Skeletal muscle cell (primary cell): Measurements from ENCODE around the gene STAC3.
"Not testable (repeated sequence)": the region's sequence is repeated elsewhere in the genome, so short reads cannot be mapped to it uniquely, and the experiment has no call there.

Experiments used
- DNase-seq: peaks from one replicate; pipeline ENCODE4 v3.0.0-alpha.2; 2010; ENCODE audit warnings: low read depth
- H3K4me3 ChIP-seq: 2 replicates; pipeline ENCODE4 v1.5.1; 2011; ENCODE audit warnings: low read depth, mild to moderate bottlenecking, control low read depth, low read length, moderate library complexity

STAC3 gene

GRCh38 chr12:57250956-57251355 is at the start of gene STAC3:
TSS of gene STAC3 (minus strand) at chr12:57251187. CDS start at chr12:57249636, 1,551 bp downstream.
- peak within 1 kb of the TSS; percentile 41 for H3K4me3 ChIP-seq

DNA sequence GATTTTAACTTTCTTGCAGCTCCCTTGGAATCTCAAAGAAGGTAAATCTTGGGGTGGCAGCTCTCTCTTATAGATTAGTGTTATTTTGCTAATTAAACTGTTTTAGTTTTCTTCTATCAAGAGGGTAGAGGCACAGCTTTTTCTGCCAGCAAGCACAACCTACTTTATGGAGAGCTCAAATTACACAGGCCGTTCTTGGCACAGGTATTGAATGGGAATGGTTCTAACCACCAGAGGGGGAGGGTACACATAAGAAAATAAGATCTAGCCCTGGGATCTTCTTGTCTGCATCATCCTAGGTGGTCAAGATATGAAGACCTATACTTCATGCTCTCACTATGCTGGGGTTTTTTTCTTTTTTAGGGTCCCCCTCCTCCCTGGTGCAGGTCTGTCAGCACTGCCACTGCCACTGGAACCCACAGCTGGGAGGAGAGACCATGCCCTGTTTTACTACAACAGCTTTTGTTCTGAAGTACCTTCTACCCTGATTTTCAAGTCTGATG is 48.6 kb upstream of the STAC3 start:
- DNase-seq, result no peak
- H3K4me3 ChIP-seq, result no peak overlapping the region

More at GRCh38 chr12:57250956-57251355, at the start of gene STAC3:
- DNase-seq, result no peak

- no peak for DNase-seq
- H3K4me3 ChIP-seq, result no peak overlapping the region
These were observed 45.3 kb upstream of the STAC3 start for GRCh38 chr12:57296291-57296690.

DNA sequence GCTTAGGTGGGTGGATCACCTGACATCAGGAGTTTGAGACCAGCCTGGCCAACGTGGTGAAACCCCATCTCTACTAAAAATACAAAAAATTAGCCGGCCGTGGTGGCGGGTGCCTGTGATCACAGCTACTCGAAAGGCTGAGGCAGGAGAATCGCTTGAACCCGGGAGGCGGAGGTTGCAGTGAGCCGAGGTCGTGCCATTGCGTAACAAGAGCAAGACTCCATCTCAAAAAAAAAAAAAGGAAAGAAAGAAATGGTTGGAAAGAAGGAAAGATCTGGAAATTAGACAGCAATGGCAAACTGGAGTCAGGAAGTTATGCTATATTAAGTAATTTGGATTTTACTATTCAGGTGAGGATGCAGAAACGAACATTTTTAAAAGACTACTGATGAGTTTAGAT is 31.1 kb upstream of the STAC3 start:
- H3K4me3 ChIP-seq, DNase-seq: not testable (repeated sequence)

DNA sequence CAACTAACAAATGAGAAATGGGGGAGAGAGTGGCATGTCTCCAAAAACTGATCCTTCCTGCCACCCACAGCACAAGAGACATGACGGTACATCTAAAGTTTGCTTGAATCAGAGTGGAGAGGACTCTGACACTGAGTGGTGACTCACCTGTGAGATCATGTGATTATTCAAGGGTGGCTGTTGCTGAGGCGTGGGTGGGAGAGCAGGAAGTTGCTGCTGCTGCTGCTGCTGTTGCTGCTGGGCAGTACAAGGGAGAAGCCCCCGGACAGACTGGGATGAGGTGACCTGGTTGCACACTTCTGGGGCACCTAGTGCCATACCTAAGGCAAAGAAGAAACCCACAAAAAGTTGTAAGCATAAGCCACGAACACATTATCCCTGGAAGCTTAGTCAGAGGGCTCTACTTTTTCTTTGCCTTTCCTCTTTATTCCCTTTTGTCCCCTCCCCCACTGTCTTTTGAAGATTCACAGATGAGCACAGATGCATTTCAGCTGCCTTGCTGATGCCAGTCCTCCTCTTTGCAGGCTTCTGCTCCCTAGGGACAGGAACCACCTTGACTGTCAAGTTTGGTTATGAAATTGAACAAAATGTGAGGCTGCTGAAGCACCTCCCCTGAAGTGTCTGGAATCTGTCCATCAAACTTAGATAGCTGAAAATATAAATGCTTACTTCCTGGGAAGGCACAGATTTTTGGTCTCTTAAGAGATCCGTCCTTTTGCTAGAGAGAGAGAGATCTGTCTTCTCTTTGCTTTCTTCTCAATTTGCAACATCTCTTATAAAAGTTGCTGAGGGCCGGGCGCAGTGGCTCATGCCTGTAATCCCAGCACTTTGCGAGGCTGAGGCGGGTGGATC is 29.4 kb upstream of the STAC3 start:
- peak; percentile 95 for DNase-seq
- H3K4me3 ChIP-seq, result peak overlapping the region; percentile 17

DNA sequence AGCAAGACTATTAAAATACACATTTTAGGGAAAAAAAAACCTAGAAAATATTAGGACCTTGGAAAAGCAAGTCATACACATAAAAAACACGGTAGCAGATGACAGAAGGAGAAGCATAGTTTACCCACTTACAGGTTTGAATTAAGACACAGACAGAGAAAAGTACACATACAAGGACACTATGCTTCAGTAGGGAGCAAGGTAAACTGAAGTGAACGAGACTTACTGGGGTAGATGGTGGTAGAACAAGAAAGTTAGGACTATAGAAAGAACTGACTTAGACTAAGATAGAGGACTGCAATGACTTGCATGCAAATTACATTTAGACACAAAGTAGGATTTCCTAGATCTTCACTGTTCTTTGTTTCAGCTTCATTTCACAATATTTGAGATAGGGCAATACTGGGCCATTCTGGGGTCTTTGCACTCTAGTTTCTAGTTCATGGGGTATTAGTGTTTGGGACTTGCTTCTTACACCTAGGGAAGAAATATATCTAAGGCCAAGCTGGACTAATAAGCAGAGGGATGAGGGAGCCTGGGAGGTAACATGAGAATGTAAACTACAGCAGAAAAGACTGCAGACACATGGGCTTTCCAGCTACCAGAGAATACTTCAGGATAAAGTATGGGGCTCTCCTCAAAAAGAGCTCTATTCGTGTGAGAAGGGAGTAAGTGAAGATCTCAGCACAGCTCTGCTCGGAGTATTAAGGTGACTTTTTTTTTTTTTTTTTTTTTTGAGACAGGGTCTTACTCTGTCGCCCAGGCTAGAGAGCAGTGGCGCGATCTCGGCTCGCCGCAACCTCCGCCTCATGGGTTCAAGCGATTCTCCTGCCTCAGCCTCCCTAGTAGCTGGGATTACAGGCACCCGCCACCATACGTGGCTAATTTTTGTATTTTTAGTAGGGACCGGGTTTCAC is 27.7 kb upstream of the STAC3 start:
- H3K4me3 ChIP-seq, result no peak overlapping the region
- DNase-seq, result no peak

- DNase-seq, result no peak
- H3K4me3 ChIP-seq, result no peak overlapping the region
These were observed 26.1 kb upstream of the STAC3 start for GRCh38 chr12:57276935-57277563.

GRCh38 chr12:57276233-57276632 is 25.2 kb upstream of the STAC3 start:
- not testable (repeated sequence) for DNase-seq, H3K4me3 ChIP-seq

- DNase-seq, result no peak
- no peak overlapping the region for H3K4me3 ChIP-seq
These were observed 22.5 kb upstream of the STAC3 start for GRCh38 chr12:57273516-57273915.

GRCh38 chr12:57272337-57273151 is 21.6 kb upstream of the STAC3 start:
- peak; percentile 53 for DNase-seq
- H3K4me3 ChIP-seq, result no peak overlapping the region

DNA sequence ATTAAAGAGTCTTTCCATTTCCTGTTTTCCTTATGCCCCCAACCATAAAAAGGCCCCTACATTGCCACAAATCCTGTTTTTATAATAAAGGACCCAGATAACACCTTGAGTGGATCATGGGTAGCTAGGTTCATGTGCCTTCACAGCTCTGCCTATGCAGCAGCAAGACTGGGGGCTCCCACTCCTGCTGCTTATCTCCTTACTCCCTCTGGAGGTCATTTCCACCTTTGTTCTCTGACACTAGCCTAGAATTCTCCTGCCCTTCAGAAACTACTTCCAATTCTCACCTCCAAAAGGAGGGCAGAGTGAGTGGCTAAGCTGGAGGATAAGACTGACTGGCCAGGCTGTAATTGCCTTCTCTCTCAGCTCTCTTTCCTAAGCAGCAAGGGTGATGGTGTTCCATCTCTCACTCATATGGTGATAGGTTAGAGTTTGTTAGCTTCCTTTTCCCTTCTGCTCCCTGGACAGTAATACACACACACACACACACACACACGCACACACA is 20.0 kb upstream of the STAC3 start:
- no peak for DNase-seq
- no peak overlapping the region for H3K4me3 ChIP-seq

DNA sequence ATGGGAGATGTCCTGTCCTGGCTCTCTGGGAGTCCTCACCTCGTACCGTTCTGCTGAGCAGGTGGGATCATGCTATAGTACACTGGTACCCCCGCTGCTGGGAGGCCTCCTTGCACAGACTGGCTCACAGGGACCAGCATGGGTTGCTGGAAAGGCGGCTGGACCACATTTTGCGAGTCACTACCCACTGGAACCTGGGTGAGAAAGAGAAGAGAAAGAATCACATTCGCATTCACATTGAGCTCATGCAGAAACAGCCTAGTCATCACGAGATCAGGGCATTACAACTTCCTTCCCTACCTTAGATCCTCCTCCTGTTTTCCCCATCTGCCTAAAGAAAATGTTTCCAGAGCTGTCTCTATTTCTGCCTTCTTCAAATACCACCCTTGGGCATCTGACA is 17.3 kb upstream of the STAC3 start:
- no peak for DNase-seq
- no peak overlapping the region for H3K4me3 ChIP-seq

GRCh38 chr12:57266681-57267080 is 15.7 kb upstream of the STAC3 start:
- no peak overlapping the region for H3K4me3 ChIP-seq
- no peak for DNase-seq

DNA sequence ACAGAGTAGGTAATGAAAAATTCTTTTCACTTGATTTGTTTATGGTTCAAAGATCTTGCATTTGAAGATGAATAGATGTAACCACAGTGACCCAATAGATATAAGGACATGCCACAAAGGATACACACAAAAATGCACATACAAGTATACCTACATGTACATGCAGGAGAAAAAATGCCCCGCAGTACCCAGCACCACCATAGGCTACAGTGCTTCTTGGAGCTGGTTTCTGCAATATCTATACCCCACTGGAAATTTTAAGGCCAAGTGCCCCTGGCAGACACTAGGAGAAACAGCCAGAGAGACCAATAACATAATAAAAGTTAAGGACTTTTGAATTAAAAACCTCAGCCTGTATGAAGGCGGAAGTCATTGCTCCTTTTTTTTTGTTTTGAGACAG is 12.1 kb upstream of the STAC3 start:
- H3K4me3 ChIP-seq, result no peak overlapping the region
- DNase-seq, result no peak

DNA sequence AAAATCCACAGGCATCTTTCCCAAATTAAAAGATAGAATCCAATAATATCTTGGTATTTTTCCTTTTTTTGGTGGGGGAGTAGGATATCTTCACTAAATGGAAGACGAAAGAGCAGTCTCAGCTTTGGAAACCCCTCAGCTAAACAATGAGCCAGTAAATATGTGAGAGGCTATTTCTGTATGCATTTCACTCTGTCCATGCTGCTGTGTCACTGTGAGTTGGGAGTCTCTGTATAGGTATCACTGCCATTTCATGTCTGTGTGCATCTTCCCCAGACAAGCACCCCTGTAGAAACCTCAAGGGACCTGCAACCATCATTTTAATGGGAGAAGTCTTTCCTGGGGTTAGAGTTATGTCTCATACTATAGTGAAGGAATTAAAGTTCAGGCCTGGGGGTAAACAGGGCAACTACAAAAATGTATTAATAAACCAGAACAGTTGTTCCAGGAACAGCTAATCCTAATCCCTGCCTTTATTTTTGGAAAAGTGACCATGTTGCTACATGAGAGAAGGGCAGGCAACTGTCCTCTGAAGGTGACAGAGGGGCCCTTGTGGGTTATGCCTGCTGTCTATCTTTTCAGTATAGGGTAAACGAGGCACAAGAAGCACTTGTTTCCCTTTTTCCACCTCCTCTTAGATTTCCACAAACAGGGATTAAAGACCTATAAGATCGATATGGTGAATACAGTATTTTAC is 11.3 kb upstream of the STAC3 start:
- DNase-seq, result no peak
- no peak overlapping the region for H3K4me3 ChIP-seq

DNA sequence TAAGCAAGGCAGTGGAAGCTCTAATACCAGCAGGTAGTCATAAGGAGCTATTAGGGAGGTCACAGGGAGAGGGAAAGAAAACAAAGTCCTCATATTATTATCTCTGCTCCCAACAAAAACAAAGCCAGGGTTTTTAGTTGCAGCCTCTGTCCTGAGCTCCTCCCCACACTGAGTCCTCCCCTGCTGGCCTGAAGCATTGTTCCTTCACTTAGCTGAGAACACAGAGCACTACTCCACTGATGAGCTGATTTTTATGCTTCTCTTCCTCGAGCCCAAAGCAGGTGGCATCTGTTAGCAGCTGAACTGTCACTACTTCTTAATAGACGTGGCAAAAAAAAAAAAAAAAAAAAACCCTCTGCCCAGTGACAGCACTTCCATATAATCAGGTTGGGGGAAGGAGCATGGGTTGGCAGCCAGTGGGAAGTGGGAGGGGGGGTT is 10.5 kb upstream of the STAC3 start:
- no peak for DNase-seq
- no peak overlapping the region for H3K4me3 ChIP-seq

- no peak for DNase-seq
- H3K4me3 ChIP-seq, result no peak overlapping the region
These were observed 9.4 kb upstream of the STAC3 start for GRCh38 chr12:57260366-57260765.
